Upper lobe of left lung (tissue), 4 donors: ENCODE measurements around the gene HIBADH.

ENCODE experiments used
- CTCF ChIP-seq, 6 experiments: fragments of 450-650 bp in 4 of 6; fragments of 200-600 bp in 2 of 6; sonication (generic) in 2 of 6; IDR thresholded peaks; one replicate each; pipeline ENCODE4 v1.5.1; 2016 to 2019; ENCODE audit warnings: antibody characterized with exemption in 6 of 6
- POLR2AphosphoS5 ChIP-seq, 2 donors: sonication (generic); formaldehyde crosslinking; IDR thresholded peaks; one replicate each; pipeline ENCODE4 v1.5.1; 2017; ENCODE audit warnings: antibody characterized with exemption in 2 of 2

GRCh38 chr7:27522566-27522965 lies 140.1 kb downstream of the HIBADH start:
- TF ChIP-seq CTCF (IDR thresholded peaks at IDR 0.05) (no peak), POLR2AphosphoS5 (IDR thresholded peaks at IDR 0.05) (no peak)
